CD4-positive, alpha-beta T cell treated with Interleukin-6 at 100 ng/mL for 8 hours (primary cell): ENCODE measurements around the gene ABCA4.
"Not testable (repeated sequence)": the region's sequence is repeated elsewhere in the genome, so short reads cannot be mapped to it uniquely, and the experiment has no call there.

Experiments used
- DNase-seq: peaks from one replicate; pipeline ENCODE4 v3.0.0-alpha.2; 2020; ENCODE audit warnings: mixed read lengths, low spot score

ABCA4 gene

DNA sequence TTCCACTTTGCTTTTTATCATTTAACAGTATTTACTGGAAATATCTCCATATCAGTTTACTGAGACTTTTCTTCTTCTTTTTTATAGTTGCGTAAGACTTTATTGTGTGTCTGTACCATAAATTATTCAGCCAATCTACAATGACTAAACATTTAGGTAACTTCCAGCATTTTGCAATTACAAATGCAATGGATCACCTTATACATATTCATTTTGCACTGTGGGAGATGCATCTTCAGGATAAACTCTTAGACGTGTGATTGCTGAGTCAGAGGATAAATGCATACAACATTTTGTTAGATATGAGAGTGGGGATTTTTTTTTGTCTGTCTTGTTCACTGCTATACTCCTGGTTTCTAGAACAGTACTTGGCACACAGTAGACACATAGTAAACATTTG, 116.0 kb downstream of the ABCA4 start:
- no peak for DNase-seq

DNA sequence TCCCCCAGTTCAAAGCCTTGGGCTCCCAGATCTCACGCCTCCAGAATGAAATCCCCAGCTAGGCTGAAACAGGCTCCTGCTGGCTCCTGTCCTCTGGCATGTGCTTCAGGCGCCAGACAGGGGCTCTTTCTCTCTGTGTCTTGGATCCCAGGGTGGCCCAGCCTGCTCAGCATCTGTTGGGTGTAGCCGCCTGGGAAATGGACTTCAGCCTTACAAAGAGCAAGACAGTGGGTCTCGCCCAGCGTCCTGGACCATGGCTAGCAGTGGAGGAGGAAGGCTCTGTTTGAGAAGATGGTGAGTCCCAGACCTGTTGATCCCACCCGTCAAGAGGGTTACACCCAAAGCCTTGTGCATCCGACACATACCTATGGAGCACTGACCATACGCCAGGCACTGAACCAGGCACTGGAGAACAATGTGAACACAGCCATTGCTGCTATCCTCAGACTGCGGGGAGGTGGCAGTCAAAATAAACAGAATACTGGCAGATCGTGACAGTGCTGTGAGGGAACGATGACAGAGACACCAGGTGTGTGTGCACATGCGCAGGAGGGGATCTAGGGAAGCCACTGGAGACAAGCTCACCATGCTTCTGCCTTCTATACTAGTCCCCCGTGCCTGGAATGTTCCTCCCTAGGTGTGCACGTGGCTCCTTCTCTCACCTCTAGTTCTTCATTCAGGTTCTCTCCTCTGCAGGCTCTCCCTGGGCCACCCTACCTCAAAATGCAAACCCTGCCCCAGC, 118.7 kb downstream of the ABCA4 start:
- DNase-seq, result no peak

DNA sequence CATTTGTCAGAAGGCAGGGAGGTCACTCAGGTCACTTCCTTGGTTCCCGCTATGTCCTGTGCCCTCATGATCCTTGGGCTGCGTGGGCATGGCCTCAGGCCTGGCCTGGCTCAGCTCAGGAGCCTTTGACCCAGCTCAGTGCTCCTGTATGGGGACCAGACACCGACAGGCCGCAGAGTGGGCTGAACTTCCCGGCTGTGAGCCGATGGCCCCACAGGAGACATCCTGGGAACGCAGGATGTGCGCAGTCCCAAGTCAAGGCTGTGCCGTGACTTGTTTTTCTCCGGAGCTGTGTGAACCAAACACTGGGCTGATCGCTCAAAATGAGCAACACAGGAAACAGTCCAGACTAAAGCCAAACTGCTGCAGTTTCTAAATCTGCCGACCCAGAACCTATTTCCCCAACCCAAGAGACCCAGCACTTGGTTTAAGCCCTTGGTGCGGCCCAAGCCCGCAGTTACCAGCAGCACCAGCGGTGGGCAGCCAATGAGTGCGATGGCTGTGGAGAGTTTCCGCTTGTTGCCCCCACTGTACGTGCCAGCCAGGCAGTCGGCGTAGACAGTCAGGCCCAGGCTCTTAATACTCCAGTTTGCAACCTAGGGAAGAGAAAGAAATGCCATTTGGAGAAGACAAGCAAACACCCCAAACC, 119.4 kb downstream of the ABCA4 start:
- DNase-seq, result no peak

DNA sequence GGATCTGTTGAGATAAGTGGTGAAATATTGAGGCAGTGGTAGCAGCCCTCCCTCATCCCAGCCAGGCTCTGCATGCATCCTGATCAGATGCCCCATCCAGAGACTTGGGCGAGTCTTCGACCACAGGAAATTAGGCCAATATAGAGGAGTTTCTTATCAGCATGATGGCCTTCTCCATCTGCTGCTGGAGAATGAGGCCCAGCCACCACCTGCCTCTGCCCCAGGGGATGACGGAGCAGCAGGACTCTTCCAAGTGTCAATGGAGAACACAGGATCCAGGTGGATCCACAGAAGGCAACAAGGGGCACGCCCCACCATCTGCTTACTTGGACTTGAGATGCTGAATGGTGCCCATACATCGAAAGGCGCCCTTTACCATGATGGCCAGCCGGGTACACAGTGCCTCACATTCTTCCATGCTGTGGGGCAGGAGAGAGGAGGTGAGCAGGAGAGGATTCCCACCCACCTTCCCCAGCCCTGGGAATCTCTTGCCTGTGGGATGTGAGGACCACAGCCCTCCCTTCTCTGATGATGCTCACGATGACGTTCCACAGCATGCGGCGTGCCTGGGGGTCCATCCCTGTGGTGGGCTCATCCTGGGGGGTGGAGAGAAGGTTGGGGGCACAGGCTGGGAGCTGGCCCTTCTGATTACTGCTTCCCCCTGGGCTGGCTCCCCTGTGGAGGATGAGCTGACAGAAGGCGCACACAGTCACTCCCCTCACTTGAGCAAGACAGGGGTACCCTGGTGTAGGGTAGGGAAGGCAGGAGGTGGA, 120.3 kb downstream of the ABCA4 start:
- DNase-seq, result no peak

DNA sequence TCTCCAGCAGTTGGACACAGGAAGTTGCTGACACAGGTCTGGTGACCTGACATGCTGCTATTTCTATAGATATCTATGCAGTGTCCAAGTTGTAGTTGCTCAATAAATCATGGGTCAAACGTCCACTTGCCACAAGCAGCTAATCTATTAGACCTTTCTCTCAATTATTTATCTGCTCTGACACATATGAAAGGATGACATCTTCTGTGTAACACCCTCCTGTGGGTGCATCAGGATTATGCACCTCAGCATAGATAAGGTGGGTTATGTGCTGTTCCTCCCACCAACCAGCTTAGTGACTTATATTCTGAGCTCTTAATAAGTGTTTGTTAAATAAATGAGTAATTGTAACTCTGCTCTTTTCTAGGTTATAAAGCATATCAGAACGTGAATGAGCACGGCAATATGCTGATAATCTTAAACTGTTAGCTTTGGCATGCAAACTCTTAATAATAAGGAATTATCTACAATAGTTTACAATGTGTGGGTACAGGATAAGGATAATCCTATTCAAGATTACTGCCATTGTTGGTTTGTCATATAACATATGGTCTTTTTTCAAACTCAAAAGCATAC, 121.0 kb downstream of the ABCA4 start:
- no peak for DNase-seq

DNA sequence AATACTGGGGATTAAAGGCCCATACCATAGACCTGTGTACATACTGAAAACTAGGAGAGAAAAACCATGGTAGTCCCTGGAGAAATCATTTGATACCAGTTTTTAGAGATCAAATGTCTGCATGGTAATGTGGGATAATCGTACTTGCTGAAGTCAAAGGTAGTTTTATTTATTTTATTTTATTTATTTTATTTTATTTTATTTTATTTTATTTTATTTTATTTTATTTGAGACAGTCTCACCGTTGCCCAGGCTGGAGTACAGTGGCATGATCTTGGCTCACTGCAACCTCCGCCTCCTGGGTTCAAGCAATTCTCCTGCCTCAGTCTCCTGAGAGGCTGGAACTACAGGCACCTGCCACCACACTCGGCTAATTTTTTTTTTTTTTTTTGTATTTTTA, 122.4 kb downstream of the ABCA4 start:
- DNase-seq, result not testable (repeated sequence)

DNA sequence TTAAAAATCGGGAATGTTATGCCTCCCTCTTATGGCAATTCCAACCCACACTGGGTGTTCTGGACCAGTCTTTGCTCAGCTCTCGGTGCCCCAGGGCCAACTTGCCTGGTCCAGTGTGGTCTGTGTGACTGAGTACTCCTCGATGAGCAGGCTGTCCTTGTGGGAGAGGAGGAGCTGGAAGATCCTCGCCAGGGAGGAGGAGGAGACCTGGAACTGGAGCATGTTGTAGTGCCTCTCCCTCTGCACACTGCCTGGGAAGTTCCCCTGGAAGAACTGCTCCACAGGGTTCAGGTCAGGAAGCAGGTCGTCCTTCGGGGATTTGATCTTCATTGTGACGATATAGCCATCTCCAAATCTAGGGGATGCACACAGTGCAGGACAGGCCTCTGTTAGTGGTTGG, 123.2 kb downstream of the ABCA4 start:
- no peak for DNase-seq

DNA sequence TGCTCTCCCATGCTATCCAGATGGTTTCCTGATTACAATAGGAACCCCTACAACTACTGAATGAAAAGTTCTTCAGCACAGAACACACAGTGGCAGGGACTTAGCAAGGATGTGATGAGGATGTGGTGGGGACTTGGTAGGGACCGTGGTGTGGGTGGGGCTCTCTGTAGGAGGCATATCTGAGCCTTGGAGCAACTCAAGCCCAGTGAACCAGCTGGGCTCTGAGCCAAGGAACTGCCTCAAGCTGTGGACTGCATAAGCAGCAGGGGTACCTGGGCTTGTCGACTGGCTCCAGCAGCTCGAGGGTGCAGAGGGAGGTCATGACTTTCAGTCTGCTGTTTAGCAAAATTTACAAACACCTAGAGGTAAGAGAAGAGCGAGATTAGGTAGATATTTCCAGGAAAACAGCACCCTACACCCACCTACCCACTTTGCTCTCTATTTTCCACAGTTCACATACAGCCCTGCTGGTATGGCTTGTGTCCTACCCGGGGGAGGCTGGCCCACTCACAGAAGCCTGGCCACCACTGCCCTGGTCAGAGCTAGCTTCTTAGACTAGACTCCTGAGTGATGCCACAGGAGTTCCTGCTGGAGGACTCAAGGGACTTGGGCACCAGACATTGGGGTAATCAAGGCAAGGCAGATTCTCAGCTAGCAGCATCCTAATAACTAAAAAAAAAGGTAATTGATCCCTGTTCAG, 125.0 kb downstream of the ABCA4 start:
- no peak for DNase-seq

DNA sequence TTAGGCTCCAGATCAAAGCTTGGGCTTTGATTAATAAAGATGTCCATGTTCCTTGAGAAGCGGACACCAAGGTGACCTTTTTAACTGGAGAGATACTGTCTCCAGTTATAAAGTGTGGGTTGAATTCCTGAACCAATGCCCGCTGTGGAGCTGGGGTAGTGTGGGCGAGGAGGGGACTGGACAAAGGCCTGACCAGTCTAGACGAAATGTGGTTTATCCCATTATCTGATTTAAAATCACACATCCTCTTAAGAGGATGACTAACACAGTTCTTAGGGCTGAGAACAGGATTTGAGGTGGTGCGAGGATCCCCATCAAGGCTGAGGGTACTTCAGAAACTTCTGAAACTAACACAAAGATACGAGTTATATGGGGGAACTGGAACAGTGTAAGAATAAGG, 127.2 kb downstream of the ABCA4 start:
- DNase-seq, result no peak

DNA sequence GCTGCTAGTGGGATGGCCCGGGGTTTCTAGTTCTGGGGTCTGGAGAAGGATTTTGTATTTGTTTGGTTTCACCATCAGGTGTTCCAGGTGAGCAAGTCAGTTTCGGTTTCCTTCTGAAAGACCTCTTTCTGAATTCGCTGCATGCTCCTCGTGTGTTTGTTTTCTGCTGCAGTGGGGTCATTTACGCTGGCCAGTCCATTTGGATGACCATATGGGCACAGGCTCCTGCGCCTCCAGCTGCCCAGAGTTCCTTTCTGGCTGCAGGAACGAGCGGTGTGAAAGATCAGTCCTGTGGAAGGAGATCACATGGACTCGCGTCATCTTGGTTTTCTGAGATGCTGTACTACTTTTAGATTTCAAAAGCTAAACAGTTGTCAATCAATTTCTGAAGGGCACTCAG, 128.0 kb downstream of the ABCA4 start:
- no peak for DNase-seq

DNA sequence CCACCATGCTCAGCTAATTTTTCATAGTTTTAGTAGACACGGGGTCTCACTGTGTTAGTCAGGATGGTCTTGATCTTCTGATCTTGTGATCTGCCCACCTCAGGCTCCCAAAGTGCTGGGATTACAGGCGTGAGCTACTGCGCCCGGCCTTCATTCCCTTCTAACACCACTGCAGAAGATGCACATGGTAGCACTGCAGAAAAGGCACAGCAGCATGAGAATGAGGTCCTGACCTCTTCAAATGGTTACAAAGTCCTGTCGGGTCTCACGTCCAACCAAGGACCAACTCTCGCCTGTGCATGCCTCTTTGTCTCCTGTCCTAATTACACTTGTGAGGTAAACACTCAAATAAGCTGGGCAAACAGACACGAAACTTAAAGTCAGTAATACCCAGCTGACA, 128.8 kb downstream of the ABCA4 start:
- DNase-seq, result no peak

DNA sequence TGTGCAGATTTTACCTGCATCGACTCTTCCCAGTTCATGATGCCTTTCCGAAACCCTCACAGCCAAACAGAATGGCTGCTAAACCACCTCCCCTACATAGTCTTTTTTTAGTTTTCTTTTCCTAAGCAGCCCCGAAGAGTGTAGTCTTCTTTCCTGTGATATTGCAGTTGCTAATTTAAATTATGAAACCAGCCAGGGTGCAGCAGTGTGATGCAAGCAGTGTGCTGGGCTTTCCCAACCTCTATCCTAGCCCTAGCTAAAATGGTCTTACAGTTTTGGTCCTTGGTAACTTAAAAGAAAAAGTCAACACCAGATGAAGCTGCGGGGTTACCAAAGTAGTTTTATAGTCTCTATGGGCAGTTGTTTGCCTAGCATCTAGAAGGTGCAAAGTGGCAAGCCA, 129.7 kb downstream of the ABCA4 start:
- no peak for DNase-seq

DNA sequence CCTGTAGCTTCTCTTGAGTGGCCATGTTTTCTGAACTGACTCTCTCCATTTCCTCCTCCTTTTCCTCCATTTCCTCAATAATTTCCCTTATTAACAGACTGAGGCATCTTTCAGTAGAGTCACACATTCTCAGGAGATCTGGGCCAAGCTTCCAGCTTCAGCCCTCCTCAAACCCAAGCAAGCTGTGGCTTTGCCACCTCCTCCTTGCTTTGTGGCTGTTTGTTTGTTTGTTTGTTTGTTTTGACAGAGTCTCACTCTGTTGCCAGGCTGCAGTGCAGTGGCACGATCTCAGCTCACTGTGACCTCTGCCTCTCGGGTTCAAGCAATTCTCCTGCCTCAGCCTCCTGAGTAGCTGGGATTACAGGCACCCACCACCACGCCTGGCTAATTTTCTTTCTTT, 130.5 kb downstream of the ABCA4 start:
- DNase-seq, result not testable (repeated sequence)

DNA sequence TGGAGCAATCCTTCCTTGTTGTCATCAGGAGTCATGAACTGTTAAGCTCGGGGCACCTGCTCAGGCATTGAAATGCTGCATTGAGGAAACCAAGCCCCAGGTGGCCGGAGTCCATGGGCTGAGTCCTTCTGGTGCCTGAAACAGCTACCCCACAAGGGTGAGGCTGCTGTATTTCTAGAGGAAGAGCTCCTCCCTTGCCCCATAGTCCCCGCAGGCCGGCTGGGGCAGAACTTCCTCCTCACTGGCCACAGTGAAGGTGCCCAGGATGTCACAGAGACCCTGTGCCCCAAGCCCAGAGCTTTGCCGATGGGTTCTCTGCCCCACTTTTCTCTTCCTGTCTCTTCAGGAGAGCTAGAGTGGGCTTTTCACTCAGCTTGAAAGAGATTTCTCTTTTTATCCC, 130.9 kb downstream of the ABCA4 start:
- DNase-seq, result no peak

DNA sequence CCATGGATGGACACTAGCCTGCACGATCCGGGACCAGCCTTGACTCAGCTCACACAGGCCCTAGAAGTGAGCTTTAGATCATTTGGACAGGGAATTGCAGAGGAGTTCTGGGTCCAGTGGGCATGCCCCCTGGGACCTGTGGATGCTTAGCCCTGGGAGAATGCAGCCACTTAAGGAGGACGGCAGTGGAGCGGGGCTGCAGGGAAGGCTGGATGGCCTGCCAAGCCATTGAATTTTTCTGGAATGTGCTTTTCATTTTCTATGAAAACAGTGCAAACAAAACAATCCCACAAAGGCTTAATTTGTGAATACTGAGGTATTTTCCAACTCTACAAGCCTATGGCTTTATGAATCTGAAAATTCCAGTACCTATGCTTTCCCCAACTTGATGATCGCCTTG, 131.3 kb downstream of the ABCA4 start:
- DNase-seq, result no peak

DNA sequence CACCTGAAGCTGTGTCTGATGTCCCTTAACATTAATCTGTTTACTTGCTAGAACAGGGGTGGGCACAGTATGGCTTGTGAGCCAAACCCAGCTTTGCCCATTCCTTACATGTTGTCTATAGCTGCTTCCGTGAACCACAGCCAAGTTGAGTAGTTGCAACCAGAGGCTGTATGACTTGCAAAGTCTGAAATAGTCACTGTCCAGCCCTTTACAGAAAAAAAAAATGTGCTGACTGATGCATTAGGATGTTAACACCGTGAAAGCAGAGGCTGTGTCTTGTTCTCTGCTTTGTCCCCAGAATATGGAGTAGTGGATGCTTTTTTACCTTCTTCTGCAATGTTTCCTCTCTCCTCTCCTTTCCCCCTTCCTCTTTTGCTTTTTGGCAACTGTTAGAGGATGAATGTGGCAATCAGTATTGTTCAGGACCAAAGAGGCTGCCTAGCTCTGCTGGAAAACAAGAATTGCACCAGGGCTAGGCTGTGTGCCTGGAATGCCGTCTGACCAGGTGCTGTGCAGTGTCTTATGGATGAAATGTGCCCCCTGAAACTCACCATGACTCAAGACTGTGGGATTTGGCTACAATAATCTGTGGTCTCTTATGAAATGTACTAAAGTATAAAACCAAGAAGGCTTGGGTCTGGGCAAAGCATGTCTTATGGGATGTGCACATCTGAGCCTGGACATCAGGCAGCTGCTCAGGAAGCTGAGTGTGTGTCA, 132.2 kb downstream of the ABCA4 start:
- DNase-seq, result no peak

DNA sequence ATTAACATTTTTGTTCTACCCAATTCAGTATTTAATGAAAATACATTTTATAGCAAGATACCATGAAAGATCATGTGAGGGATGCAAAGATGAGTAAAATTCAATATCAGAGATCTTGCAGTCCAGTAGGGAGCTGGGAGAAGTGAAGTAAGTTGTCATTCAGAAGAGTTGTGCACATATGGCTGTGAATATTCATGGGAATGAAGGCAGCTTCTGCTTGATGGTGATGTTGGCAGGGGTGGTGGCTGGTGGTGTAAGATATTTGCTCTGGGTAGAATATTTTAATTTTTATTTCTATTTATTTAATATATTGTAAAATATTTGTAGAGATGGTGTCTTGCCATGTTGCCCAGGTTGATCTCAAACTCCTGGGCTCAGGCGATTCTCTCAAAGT, 139.7 kb downstream of the ABCA4 start:
- DNase-seq, result no peak

DNA sequence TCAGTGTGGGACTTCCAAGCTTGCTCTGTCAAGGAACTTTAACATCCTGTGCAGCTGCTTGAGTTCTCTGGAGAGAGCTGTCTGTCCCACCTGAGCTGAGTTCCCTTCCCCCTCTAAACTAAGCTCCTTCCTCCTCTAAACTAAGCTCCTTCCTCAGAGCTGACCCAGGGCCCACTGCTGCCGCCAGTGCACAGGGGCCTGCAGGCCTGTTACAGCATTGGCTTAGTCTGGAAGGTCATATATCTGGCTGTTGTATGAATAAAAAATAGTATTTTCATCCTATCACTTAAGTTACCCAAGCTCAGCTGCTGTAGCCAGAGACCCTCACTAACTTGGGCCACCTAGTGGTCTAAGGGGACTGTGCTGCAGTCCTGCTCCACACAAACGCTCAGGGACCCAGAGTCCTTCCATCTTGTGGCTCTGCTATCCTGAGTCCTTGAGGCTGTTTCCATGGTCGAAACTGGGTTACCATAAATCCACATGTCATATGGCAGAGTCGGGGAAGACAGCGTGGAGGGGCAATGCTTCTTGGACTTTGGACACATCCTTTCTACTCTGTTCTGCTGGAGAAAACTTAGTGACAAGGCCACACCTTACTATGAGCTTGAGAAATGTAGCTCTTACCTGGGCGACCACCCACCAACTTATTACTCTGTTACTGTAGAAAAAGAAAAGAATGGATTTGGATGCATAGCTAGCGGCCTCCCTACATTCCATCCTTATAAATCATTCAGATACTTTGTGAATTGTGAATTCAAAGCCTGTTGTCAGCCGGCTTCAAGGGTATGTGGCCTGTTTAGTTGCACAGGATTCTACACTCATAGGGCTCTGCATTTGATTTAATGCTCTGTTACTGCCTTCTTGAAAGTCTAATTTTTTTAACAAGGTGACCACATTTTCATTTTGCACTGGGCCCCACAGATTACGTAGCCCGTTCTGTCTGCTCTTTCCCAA, 140.4 kb downstream of the ABCA4 start:
- no peak for DNase-seq

DNA sequence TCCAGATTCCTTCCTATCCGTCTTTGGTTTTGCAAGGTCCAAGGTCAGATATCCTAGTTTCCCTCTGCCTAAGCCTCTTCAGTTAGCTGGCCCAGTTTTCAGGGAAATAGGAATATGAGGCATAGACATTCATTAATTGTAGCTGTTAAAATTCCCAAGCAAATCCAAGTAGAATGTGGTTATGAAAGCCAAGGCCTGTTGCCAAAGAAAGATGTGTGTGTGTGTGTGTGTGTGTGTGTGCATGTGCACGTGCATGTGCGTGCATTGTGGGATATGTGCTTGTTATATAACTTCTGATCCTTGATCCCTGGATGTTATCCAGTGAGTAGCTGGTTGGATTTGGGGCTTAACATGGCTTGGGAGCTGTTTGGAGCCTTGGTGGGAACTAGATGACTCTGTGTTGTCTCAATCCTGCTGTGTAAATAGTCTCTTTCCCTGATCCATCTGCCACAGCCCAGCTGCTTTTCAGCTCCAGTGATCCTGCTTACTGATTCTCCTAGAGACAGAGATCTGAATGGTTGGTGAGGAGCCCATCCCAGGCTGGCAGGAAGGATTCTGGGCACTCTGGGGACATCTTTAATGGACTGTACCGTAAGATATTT, 141.1 kb downstream of the ABCA4 start:
- DNase-seq, result no peak
